ENCODE results near the gene NOA1. TPM values are rescaled to one million over a fixed set of nuclear protein-coding genes. Genes with fewer than 3 reads are reported as not detected.

Gene NOA1
- total and polyA plus RNA-seq, 2 donors (not counting 3 experiments of a cell fraction or from before 2014, with no cell fraction given): 13.9 to 17.1 TPM

DNA sequence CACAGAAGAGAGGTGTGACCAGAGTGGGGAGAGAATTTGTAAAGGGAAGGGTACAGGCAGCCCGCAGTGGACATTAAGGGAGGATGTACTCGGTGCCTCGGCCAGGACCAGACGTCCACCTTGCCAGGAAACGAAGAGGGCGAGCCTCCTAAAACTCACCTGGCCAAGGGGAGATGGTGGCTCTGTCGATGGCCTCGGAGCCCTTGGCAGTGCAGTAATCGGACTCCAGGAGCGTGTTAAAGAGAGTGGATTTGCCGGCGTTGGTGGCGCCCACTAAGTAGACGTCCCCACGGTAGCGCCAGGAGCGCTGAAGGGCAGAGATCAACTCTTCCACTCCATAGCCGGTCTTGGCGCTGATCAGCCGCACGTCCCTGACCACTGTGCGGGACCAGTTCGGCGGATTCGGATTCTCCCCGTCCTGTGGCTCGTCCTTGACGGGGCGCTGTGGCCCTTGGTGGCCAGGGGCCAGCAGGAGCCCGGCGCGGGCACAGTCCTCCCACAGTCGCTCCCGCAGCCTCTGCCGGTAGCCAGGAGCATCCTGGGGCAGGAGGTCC, 1.0 kb downstream of the NOA1 start:
- peaks cover 52% of the 10 kb centered on the region for H3K79me2 ChIP-seq (ENCODE audit: control insufficient read depth, insufficient read depth, low read length)
- ChIA-PET POLR2A (interaction anchor here (1.6 kb wide), 1 partner anchor 18 kb away, joined by 4 read pairs; no protein-coding TSS in a partner anchor), CTCF (interaction anchor here (1.0 to 2.2 kb wide), 4 partner anchors 16 to 187 kb away, joined by 3 to 17 read pairs (median 4); no protein-coding TSS in a partner anchor)
- H3K27ac ChIP-seq (ENCODE audit: insufficient read depth, low read depth, low read length): peak overlapping the region; percentile 4
- dilution Hi-C loops (cut with MboI; ENCODE audit: extremely low pct_ligation_motif_present, low sequenced_read_pairs): no loop called here
- H2AFZ ChIP-seq (ENCODE audit: low read depth, low read length): peak overlapping the region; percentile 20
- H3K9me3 ChIP-seq (replicated peaks; ENCODE audit: control insufficient read depth, insufficient read depth, low read length): no peaks in the 10 kb centered on the region
- DNase-seq (ENCODE audit: low read depth, low spot score): peak; percentile 25
- peaks cover 20% of the 10 kb centered on the region for H3K4me1 ChIP-seq (ENCODE audit: control insufficient read depth, extremely low read depth, insufficient read depth, low read length)
- FAIRE-seq: no peak
- H3K4me2 ChIP-seq (ENCODE audit: insufficient read depth, low read length): peak overlapping the region; percentile 73
- no peaks in the 10 kb centered on the region for H4K20me1 ChIP-seq (replicated peaks; ENCODE audit: control insufficient read depth, extremely low read depth, insufficient read depth, low read length)
- H3K4me3 ChIP-seq (replicated peaks in 1 of 3; ENCODE audit: insufficient read depth in 1 of 3, low read depth in 1 of 3, low read length in 3 of 3): peak overlapping the region; percentile 80 to 93 (median 84)
- H3K27me3 ChIP-seq (ENCODE audit: control insufficient read depth in 2 of 2, insufficient read depth in 2 of 2, low read length in 2 of 2): no peaks in the 10 kb centered on the region
- TF ChIP-seq POLR2AphosphoS5 (IDR thresholded peaks at IDR 0.05; ENCODE audit: insufficient read depth, low read depth, low read length) (no peak), FOS (IDR thresholded peaks at IDR 0.05; ENCODE audit: borderline replicate concordance, insufficient read depth, low read length) (no peak), JUN (IDR thresholded peaks at IDR 0.05; ENCODE audit: borderline replicate concordance, insufficient read depth, insufficient read length, low read depth) (no peak), POLR2A (IDR thresholded peaks at IDR 0.05; ENCODE audit: low read depth, low read length) (no peak), CTCF (IDR thresholded peaks at IDR 0.05; ENCODE audit: extremely low read depth in 1 of 2, insufficient read depth in 1 of 2, low read depth in 1 of 2, low read length in 2 of 2) (no peak), GATA2 (IDR thresholded peaks at IDR 0.05; ENCODE audit: insufficient read depth, insufficient read length, low read depth, low read length) (no peak), EZH2 (IDR thresholded peaks at IDR 0.05; ENCODE audit: borderline replicate concordance, low read depth, low read length, severe bottlenecking) (no peak), MYC (IDR thresholded peaks at IDR 0.05; ENCODE audit: low read depth, low read length) (no peak)
- TF ChIP-seq, protein P1, sequence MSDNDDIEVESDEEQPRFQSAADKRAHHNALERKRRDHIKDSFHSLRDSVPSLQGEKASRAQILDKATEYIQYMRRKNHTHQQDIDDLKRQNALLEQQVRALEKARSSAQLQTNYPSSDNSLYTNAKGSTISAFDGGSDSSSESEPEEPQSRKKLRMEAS (IDR thresholded peaks at IDR 0.05; ENCODE audit: insufficient read depth, insufficient read length): no peak
- H3K9me1 ChIP-seq (replicated peaks; ENCODE audit: control insufficient read depth, extremely low read depth, insufficient read depth, low read length): no peaks in the 10 kb centered on the region
- H3K9ac ChIP-seq (replicated peaks; ENCODE audit: extremely low read depth, insufficient read depth, low read length): peak overlapping the region; percentile 84
- peaks cover 7 to 13% of the 10 kb centered on the region in 2 experiments for H3K36me3 ChIP-seq (ENCODE audit: control insufficient read depth in 2 of 2, extremely low read depth in 1 of 2, insufficient read depth in 2 of 2, low read length in 2 of 2)
- BruUV-seq (replicated peaks): no TSS peak
- intact Hi-C loops (cut with micrococcal nuclease): loop anchor here (2.0 kb wide), 1 partner anchor 18 kb away; no protein-coding TSS in a partner anchor

Data from endothelial cell of umbilical vein (primary cell).